ENCODE data around the gene OSM.
A peak's percentile ranks its signal among the peaks of the same experiment; 100 is the strongest.

OSM gene

DNA sequence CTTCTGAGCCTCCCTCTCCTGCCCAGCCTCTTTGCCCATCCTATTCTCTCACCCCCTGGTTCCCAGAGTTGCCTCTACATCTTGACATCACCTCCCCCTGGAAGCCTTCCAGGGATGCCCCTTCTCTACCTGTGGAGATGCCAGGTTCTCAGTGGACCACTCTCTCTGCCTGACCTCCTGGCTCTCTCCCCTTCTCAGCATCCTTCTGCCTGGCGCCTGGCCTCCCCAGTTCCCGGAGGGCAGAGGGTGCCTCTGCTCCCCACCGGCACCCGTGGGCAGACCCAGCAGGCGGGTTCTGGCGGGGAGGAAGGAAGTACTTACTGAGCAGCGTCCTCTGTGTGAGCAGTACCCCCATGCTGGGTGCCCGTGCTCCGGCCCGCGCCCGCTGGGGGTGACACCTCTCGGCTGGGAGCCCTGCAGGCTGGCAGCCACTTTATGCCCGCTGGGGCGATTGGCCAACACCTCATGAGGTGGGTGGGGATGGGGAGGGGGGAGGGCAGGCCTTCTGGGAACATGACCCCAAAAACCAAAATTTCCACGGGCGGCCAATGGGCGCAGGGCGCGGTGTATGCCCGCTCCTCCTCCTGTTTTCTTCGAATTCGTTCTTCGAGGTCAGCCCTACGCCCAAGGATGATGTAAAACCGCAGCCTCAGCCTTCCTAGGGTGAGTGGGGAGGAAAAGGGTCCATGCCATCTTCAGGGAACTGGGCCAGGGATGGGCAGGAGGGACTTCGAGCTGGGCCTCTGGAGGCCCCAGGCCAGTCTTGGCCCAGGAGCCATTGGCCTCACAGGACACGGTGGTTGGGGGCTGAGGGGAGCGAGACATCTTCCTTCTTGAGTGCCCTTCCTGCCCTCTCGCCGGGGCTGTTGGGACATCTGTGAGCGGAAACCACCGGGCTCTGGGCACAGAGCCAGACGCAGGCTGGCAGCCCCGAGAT, at the start of gene OSM:
Gene OSM, minus strand, starts transcription at position 407 of the 937 bp plus-strand sequence. Its CDS starts 52 bp downstream, at position 355.
- no peak for DNase-seq

DNA sequence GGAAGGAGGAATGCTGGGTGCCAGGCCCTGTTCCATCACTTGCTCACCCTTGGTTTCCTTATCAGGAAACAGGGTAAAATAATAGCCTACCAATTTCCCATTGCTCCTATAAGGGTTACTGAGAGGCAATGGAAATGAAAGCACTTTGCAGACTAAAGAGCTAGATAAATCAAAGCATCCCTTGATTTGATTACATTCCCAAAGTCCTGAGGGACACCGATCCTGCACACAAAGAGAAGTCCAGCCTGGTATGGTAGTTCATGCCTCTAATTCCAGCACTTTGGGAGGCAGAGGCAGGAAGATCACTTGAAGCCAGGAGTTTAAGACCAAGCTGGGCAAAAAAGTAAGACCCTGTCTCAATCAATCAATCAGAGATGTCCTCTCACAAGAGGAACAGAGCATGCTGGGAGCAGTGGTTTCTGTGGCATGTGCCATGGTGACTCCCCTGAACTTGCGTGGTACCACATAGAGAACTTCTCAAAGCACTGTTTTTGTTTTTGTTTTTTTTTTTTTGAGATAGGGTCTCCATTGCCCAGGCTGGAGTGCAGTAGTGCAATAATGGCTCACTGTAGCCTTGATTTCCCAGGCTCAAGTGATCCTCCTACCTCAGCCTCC, 49.4 kb upstream of the OSM start:
- DNase-seq, result no peak

DNA sequence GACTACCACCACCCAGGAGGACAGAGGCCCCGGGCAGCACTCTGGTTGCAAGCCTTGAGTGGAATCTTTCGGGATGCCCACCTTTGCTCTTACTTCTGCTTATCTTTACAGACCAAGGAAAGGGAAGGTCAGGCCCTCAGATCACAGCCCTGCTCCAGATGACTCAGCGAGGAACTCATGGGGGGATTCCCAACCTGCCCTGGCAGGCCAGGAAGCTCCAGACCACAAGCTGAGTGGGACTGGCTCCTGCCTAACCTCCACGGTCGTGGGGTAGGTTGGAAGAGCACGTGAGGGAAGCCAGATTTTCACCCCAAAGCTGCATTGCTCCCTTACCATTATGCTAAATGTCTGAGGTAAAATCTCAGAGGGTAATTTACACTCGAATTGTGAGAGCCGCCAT, 48.3 kb upstream of the OSM start:
- DNase-seq, result no peak

DNA sequence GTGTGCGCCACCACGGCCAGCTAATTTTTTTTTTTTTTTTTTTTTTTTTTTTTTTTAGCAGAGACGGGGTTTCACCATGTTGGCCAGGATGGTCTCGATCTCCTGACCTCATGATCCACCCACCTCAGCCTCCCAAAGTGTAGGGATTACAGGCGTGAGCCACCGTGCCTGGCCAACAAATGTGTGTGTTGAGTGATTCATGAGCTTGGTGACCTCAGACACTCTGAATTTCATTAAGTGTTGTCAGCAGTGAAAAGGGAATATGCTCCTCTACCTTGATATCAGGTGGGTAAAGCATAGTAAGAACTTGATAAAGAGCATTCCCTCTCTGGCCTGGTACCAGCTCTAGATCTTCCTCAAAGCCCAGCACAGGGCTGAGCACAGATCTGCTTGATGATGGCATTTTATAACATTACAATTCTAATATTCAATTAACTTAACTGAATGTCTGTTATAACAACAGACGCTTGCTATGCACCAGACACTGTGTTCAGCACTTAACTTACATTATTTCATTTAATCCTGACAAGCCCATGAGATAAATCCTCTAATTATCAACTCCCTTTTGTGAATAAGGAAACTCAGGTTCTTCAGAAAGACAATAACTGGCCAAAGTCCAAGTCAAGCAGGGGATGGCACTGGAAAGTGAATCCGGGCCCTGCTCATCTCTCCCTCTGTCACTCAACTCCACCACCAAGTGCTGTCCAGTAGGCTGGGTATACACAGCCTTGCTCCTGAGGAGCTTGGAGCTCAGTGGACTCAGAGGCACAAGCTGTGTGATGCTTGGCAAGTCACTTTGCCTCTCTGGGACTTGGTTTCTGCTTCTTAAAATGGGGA, 47.1 kb upstream of the OSM start:
- no peak for DNase-seq

DNA sequence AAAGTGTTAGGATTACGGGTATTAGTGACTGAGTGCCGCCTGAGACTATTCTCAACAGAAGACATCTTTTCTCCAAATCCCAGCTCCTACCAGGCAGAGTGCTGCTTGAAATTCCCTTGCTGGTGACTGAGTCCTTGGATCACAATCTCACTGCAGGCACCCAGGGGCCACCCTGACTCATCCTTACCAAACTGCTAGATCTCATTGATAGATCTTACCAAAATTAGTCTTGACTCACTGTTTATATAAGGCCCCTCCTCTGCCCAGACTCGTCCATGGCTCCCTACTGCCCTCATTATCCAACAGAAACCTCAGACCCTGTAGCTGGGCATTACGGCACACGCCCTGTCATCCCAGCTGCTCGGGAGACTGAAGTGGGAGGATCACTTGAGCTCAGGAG, 45.4 kb upstream of the OSM start:
- no peak for DNase-seq

DNA sequence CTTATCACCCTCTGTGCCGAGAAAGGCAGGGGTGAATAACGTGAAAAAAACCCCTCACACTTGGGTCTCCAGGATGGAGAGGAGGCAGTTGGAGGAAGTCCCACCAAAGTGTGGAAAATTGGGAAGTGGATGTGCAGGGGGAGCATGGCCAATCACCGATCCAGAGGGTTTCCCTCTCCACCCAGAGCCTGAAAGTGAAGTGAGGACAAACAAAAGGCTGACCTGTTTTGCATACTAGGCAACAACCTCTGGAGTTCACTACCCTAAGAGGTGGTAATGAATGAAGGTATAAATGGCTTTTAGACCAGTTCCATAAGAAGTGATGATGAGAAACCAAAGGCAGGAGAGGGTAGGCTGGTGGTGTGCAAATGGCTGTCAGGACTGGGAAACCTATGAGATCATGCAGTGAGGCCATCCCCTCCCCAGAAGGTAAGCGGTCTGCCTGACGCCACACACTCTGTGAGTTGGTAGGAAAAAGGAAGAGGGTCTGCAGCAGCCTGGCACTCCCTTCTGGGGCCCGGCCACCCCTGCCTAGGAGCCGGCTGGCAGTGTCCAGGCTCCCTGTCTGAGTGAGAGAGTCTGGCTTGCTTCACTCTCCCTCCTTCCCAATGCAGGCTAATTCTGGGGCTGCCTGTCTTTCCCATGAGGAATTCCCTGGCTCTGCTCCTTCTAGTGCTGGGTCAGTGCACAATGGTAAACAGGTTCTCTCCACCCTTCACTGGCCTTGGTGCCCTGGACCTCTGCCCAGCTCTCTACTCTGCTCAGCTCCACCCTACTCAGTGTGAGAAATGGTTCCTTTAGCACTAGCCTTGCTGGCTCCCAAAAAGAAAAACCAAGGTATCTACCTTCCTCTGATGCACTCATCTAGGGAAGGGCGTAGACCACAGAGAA, 44.5 kb upstream of the OSM start:
- no peak for DNase-seq

DNA sequence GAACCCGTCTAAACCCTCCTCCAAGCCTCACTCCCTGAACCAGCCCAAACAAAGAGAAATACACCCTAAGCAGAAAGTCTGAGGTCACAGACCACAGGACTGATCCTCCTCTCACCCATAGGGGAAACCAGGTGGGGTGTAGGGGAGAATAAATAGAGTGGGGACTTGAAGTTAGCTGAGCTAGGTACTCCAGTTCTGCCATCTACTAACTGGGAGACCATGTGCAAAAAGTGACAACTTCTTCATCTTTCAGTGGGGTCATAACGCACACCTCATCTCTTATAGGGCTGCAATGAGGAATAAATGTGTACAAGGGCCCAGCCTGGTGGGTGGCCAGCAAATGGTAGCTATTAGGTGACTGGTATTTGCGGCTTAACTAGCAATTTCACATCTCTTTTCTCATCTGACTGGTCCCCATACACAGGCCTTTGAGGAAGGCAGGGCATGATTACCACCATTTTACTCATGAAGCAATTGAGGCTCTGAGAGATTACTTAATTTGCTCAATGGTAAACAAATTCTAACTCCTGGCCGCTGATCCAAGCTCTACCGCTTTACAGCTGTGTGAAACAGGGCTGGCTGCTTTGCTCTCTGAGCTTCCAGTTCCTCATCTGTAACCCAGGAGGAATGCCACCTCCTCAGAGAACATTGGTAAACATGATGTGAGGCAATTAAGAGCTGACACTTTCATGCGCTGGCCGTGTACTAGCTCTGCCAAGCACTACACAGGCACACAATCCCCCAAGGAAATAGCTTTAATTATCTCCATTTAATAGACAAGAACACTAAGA, 43.5 kb upstream of the OSM start:
- DNase-seq, result peak; percentile 44

DNA sequence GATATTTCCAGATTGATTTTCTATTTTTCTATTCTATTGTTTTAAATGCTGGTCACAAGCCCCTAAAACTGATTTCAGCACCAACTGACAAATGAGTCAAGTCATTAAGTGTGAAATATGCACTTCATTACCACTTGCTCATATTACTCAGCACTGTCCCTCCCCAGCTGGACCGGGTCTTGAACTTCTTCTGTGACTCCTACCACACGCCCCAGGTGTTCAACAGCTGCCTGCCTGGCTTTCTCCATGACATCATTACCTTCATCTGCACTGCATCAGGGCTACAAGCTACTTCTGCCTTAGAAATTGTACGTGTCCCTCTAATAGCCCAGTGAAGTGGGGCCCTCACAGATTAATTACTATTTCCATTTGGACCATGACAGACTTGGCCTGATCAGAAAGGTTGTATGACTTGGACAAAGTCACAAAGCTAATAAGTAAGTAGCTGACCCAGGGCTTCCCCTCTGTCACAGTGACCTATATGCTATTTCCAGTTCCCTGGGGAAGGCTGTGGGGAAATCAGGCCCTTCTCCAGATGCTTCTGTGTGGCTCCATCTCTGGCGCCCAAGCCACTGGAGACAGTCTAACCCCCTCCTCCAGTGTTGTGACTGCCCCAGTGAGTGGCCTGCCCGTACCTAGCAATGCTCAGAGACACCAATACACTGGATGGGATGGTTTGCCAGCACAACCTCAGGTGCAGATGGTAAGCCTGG, 42.0 kb upstream of the OSM start:
- DNase-seq, result no peak

DNA sequence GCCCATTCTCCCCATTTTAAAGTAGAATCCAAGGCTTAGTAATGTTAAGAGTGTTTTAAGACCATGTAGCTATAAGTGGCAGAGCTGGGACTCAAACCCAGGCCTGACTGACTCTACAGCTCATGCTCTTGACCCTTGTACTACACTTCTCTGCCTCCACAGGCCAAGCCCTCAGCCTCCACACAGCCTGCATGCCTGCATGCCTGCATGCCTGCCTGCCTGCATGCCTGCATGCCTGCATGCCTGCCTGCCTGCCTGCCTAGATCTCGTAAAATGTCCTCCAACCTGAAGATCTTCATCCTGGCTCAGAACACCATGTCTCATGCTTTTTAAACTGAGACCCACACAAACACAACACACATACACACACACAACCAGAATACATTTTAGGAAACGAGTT, 41.4 kb upstream of the OSM start:
- no peak for DNase-seq

DNA sequence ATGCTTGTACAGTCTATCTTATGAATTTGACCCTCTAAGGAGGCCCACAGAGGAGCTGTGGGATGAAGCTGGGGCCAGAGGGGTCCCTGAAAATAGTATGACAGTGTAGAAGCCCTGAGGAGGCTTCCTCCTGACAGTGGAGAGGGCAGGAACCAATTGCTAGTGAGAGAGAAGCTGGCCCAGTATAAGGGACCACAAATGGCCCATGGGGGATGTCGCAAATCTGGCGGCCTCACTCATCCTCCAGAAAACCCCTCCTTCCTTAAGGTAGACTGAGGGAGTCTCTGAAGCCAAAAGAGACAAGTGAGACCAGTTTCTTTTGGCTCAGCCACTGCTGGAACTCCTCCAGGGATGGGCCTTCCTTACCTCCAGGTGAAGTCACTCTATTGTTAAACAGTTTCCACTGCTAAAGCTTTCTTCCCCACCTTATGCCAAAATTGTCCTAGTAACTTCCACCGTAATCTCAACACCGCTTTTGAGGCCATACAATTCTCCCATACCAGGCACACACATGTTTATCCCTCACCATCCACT, 40.5 kb upstream of the OSM start:
- no peak for DNase-seq

DNA sequence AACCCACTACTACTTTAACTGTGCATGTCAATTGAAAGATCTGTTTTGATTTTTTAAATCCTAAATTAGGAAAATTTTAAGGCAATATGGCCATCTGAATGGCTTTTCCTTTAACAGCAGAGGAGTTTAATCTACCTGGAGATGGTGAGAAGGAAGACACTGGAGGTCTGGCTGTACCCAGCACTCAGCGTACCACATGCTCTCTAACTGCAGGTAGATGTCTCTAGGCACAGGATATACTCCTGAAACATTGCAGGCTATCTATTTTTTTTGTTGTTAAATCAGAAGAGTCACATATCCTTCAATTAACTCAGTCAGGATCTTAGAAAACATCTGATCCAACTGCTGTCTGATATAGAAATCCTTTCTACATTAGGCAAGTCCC, 40.0 kb upstream of the OSM start:
- DNase-seq, result no peak

DNA sequence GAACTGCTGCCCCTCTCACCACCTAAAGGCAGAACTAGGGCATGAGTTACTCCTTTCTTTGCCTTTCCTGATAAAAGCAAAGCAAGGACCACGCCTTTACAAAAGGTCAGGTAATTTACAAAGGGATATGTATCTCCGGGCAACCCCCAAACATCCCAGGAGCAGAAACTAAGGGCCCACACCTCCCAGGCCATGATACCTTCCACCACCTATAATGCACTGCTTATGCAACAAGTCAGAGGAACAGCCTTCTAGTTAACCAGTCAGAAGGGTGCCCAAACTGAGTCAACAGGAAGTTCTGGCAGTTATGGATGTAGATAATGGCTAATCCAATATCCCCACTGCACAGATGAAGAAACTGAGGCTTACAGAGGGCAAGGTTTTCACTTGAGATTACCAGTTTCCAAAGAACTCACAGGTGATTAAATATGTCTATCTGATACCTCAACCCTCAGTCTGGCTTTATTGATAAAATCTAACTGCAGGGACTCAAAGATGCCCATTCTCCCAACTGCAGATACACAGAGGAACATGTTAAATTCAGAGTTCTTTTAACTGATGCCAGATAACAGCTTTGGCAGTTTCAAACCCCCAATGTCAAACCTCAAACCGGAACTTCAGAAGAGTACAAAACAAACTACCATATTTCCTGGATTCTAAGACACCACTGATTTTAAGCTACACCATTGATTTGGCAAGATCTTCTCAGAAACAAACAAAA, 39.4 kb upstream of the OSM start:
- DNase-seq, result no peak

DNA sequence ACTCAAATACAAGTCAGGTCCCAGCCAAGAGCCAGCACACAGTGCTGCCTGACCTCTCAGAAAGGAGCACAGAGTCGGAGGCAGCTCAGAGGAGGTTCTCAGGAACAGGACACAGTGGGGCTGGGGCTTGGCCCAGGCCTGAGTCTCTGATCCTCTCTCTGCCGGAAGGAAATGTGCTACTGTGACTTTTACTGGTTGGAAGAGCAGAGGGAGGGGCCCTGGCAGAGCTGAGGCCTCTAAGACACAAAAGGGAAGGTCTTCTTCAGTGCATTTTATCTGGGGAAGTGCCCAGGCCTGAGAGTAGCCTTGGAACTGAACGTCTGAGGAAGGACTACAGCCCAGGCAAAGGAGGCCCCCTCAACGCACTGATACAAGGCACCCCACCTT, 38.9 kb upstream of the OSM start:
- no peak for DNase-seq

DNA sequence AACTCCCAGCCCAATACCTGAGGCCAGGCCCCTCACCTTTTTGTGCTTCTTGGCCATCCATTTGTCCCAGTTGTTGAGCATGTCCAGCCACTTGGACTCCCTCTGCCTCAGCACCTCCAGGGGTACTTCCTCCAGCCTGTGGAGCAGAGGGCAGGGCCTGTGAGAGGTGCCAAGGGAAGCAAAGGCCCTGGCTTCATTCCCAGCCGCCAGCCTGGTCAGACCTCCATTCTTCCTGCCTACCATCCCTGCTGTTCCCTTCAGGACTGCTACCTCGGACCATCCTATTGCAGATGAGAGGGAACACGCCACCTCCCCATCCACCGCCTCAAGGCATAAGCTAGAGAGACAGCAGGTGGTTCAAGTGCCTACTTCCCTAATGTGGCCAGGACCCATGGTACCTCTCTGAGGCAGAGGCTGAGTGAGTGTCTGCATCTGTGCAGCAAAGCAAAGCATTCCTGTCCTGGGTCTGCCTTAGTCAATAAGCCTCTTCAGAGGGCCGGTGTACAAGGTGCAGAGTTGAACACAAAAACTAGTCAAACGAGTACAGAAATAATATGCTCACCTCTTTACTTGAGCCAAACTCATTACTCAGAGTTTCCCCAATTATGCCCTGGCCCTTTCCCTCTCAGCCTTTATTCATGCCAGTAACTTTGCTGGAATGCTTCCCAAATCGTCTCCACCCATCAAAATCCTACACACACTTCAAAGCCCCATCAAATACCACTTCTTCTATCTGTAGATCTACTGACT, 38.0 kb upstream of the OSM start:
- DNase-seq, result no peak

DNA sequence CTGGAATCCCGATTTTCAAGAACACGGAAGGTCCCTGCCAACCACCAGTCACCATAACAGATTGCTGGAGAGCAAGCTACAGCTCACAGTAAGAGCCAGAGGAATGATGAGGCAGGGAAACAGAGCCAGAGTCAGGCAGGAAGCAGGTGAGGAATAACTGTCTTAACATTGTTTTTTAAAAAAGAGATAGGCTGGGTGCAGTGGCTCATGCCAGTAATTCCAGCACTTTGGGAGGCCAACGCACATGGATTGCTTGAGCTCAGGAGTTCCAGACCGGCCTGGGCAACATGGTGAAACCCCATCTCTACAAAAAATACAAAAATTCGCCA, 36.1 kb upstream of the OSM start:
- DNase-seq, result no peak

DNA sequence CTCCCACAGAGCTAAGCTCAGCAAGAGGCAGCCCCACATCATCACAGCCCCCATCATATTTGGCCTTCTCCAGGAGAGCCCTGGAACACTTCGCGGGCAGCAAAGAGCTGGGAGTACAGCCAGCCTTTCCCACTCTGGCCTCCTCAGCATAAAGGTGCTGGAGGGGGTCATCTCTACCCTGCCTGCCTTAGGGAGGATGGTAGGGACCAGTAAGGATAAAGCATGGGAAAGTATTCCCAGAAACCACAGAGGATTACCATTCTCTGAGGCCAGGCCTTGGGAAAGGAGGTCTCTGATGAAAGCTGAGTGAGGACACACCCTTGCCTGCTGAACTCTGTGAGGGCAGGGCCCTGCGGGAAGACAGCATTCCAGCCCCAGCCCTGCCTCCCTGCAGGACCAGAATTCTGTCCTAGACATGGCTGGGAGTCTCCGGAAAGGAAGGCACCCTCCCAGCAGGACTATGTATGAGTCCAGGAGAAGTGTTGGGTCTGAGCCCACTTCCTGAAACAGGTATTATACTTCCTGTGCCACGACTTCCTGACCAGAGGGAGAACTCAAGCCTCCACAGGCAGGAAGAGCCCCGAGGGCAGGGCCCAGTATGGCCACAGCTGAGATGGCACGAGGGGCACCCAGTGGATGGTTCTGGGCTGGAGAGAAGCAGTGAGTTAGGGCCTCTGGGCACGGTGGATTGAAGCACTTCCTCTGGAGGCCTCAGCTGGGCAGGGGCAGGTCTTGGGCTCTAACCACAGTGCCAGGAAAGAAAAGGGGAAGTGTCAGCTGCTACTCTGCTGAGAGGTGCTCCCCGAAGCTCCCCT, 35.6 kb upstream of the OSM start:
- DNase-seq, result no peak

DNA sequence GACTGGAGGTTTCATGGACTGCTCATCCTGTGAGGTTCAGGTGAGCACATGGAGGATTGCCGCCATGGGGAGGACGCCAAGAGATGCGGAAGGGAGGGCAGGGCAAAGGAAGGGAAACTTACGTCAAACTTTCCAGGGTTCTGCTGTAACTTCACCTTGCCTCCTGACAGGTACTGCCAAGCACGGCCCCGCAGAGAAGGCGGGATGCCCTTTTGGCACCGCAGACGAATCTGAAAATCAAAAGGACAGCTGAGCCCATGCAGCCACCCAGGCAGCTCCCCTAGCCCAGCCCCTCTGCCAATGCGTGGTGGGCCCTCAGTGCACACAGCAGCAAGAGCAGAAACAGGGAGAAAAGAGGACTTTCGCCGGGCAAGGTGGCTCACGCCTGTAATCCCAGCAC, 32.7 kb upstream of the OSM start:
- DNase-seq, result no peak

DNA sequence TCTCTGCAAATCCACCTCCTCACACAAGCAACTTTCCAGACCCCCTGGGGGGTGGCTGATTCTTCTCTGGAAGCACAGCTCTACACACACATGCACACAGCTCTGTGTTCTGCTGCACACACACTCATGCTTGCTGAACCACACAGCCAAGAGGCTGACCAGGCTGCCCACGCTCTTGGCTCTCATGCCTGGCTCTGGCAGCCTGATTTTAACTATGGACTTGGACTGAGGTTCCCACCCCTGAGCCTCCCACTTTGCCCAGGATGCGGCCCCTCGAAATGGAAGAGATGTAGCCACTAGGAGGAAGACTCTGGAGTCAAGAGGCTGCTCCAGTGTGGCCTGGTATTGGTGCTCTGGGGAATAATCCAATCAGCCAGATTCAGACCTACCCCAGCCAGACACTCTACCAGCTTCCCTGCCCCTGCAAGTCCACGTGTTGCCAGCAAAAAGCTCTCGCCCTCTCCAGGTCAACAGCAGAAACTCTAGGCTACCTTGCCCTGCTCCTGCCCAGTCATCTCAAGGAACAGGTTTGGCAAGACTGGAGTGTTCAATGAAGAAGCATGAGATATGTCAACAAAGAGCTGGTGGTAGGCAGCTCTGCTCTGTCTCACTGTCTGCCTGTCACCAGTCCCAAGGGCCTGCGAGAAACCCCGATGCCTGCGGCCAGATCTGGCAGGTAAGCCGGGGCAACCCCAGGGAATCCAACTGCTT, 31.5 kb upstream of the OSM start:
- DNase-seq, result no peak

All from SIG-M5 (cell line).